ENCODE results near the gene MIS18A. TPM values are rescaled to one million over a fixed set of nuclear protein-coding genes. Genes with fewer than 3 reads are reported as not detected.

Gene MIS18A
- total and polyA plus RNA-seq, 2 experiments from 2014 or later: 46.1 to 133 TPM

GRCh38 chr21:32281531-32281930 lies 2.7 kb upstream of the MIS18A start (continued):
- TF ChIP-seq JUNB (IDR thresholded peaks at IDR 0.05; ENCODE audit: unreplicated experiment) (no peak), ZNF331 (CRISPR knock-in tag; IDR thresholded peaks at IDR 0.05; ENCODE audit: low read depth) (no peak), NANOG (IDR thresholded peaks at IDR 0.05; ENCODE audit: borderline replicate concordance) (no peak), EZH2phosphoT487 (IDR thresholded peaks at IDR 0.05; ENCODE audit: unreplicated experiment) (no peak), REST (IDR thresholded peaks at IDR 0.05; ENCODE audit: unreplicated experiment) (no peak)
- TF ChIP-seq, protein P1, sequence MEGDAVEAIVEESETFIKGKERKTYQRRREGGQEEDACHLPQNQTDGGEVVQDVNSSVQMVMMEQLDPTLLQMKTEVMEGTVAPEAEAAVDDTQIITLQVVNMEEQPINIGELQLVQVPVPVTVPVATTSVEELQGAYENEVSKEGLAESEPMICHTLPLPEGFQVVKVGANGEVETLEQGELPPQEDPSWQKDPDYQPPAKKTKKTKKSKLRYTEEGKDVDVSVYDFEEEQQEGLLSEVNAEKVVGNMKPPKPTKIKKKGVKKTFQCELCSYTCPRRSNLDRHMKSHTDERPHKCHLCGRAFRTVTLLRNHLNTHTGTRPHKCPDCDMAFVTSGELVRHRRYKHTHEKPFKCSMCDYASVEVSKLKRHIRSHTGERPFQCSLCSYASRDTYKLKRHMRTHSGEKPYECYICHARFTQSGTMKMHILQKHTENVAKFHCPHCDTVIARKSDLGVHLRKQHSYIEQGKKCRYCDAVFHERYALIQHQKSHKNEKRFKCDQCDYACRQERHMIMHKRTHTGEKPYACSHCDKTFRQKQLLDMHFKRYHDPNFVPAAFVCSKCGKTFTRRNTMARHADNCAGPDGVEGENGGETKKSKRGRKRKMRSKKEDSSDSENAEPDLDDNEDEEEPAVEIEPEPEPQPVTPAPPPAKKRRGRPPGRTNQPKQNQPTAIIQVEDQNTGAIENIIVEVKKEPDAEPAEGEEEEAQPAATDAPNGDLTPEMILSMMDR (conservative IDR thresholded peaks at IDR 0.05; ENCODE audit: low read depth in 2 of 2): no peak

GRCh38 chr21:32279377-32279680 lies 480 bp upstream of the MIS18A start:
- Mint-ChIP-seq H3K4me1 (peaks cover 4% of the 10 kb centered on the region; the same call in 2 of the 3 replicates), H3K9me3 (no peaks in the 10 kb centered on the region), H3K36me3 (ENCODE audit: low read depth) (peaks cover 14% of the 10 kb centered on the region), H3K4me3 (peak overlapping the region; percentile 100), H3K27me3 (ENCODE audit: insufficient read depth, low read depth, poor library complexity) (peaks cover 16% of the 10 kb centered on the region), H3K27ac (peak overlapping the region; percentile 98)
- H3K4me1 ChIP-seq (ENCODE audit: insufficient read depth): peaks cover 12% of the 10 kb centered on the region
- H3K9me2 ChIP-seq (ENCODE audit: insufficient read depth): no peaks in the 10 kb centered on the region
- peaks cover 34% of the 10 kb centered on the region for H3K79me2 ChIP-seq (replicated peaks; ENCODE audit: insufficient read depth)
- no peaks in the 10 kb centered on the region for H3K36me3 ChIP-seq (ENCODE audit: insufficient read depth)
- peak overlapping the region; percentile 71 for H3K4me3 ChIP-seq
- ATAC-seq: no peak
- no peak overlapping the region for H3K27ac ChIP-seq (ENCODE audit: low read depth)
- H4K20me1 ChIP-seq (replicated peaks; ENCODE audit: insufficient read depth): peaks cover 10% of the 10 kb centered on the region; the same call in 1 of the 2 replicates
- peak overlapping the region; percentile 84 for H2AFZ ChIP-seq
- H3K4me2 ChIP-seq: peak overlapping the region; percentile 86
- H3K27me3 ChIP-seq (ENCODE audit: insufficient read depth): no peaks in the 10 kb centered on the region
- no peak for DNase-seq (ENCODE audit: low spot score)
- H3F3A ChIP-seq (replicated peaks; ENCODE audit: low read depth): no peaks in the 10 kb centered on the region
- TF ChIP-seq ZNF114 (CRISPR knock-in tag; IDR thresholded peaks at IDR 0.05) (no peak), EZH2phosphoT487 (IDR thresholded peaks at IDR 0.05; ENCODE audit: unreplicated experiment) (no peak), EZH2 (IDR thresholded peaks at IDR 0.05; ENCODE audit: low read depth, unreplicated experiment) (no peak), ZNF331 (CRISPR knock-in tag; IDR thresholded peaks at IDR 0.05; ENCODE audit: low read depth) (no peak), POLR2AphosphoS5 (IDR thresholded peaks at IDR 0.05; ENCODE audit: low read depth) (no peak), STAT1 (IDR thresholded peaks at IDR 0.05; ENCODE audit: unreplicated experiment) (no peak), JUNB (IDR thresholded peaks at IDR 0.05; ENCODE audit: unreplicated experiment) (no peak), NANOG (IDR thresholded peaks at IDR 0.05; ENCODE audit: borderline replicate concordance) (no peak)
- TF ChIP-seq, protein P1 (conservative IDR thresholded peaks at IDR 0.05; ENCODE audit: low read depth in 2 of 2): no peak
- TF ChIP-seq, protein P2, sequence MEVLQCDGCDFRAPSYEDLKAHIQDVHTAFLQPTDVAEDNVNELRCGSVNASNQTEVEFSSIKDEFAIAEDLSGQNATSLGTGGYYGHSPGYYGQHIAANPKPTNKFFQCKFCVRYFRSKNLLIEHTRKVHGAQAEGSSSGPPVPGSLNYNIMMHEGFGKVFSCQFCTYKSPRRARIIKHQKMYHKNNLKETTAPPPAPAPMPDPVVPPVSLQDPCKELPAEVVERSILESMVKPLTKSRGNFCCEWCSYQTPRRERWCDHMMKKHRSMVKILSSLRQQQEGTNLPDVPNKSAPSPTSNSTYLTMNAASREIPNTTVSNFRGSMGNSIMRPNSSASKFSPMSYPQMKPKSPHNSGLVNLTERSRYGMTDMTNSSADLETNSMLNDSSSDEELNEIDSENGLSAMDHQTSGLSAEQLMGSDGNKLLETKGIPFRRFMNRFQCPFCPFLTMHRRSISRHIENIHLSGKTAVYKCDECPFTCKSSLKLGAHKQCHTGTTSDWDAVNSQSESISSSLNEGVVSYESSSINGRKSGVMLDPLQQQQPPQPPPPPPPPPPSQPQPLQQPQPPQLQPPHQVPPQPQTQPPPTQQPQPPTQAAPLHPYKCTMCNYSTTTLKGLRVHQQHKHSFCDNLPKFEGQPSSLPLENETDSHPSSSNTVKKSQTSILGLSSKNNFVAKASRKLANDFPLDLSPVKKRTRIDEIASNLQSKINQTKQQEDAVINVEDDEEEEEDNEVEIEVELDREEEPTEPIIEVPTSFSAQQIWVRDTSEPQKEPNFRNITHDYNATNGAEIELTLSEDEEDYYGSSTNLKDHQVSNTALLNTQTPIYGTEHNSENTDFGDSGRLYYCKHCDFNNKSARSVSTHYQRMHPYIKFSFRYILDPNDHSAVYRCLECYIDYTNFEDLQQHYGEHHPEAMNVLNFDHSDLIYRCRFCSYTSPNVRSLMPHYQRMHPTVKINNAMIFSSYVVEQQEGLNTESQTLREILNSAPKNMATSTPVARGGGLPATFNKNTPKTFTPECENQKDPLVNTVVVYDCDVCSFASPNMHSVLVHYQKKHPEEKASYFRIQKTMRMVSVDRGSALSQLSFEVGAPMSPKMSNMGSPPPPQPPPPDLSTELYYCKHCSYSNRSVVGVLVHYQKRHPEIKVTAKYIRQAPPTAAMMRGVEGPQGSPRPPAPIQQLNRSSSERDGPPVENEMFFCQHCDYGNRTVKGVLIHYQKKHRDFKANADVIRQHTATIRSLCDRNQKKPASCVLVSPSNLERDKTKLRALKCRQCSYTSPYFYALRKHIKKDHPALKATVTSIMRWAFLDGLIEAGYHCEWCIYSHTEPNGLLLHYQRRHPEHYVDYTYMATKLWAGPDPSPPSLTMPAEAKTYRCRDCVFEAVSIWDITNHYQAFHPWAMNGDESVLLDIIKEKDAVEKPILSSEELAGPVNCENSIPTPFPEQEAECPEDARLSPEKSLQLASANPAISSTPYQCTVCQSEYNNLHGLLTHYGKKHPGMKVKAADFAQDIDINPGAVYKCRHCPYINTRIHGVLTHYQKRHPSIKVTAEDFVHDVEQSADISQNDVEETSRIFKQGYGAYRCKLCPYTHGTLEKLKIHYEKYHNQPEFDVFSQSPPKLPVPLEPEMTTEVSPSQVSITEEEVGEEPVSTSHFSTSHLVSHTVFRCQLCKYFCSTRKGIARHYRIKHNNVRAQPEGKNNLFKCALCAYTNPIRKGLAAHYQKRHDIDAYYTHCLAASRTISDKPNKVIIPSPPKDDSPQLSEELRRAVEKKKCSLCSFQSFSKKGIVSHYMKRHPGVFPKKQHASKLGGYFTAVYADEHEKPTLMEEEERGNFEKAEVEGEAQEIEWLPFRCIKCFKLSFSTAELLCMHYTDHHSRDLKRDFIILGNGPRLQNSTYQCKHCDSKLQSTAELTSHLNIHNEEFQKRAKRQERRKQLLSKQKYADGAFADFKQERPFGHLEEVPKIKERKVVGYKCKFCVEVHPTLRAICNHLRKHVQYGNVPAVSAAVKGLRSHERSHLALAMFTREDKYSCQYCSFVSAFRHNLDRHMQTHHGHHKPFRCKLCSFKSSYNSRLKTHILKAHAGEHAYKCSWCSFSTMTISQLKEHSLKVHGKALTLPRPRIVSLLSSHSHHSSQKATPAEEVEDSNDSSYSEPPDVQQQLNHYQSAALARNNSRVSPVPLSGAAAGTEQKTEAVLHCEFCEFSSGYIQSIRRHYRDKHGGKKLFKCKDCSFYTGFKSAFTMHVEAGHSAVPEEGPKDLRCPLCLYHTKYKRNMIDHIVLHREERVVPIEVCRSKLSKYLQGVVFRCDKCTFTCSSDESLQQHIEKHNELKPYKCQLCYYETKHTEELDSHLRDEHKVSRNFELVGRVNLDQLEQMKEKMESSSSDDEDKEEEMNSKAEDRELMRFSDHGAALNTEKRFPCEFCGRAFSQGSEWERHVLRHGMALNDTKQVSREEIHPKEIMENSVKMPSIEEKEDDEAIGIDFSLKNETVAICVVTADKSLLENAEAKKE (CRISPR knock-in tag; IDR thresholded peaks at IDR 0.05): no peak
